Sciatic nerve (tissue), 2 donors: Measurements from ENCODE around the gene GOLGA8H. TPM values are rescaled to one million over a fixed set of nuclear protein-coding genes. Genes with fewer than 3 reads are reported as not detected.
"Not testable (repeated sequence)": the region's sequence is repeated elsewhere in the genome, so short reads cannot be mapped to it uniquely, and the experiment has no call there.

Source experiments
- ATAC-seq: fragments of 200-7000 bp; cut with Tn5 transposase; one replicate; pipeline ENCODE4 v1.9.1; 2020; ENCODE audit warnings: mild to moderate bottlenecking, moderate library complexity
- DNase-seq: peaks from one replicate; pipeline ENCODE4 v3.0.0-alpha.2; 2020; ENCODE audit warnings: low spot score
- intact Hi-C: fragments of 100-400 bp; cut with DNase I; formaldehyde crosslinking; loops from one replicate; pipeline ENCODE4 v1.14.2; 2022
- total RNA-seq: library from RNA; stranded (reverse); fragmentation: NEBNext Ultra II Directional; extraction: Animal tissue kit (Norgen Biotek cat#: 25700); gene quantifications from one replicate; pipeline ENCODE4 v1.2.1, GENCODE V29; 2021
- donor health status: DM: no; HTN: no; CAD: no.
- donor health status: DM: no; HTN: no; CAD: no.

GOLGA8H gene
- total RNA-seq, result 4.9 TPM

- ATAC-seq, intact Hi-C loops, DNase-seq: not testable (repeated sequence)
These were observed at the start of gene GOLGA8H for GRCh38 chr15:30603796-30604195. Gene GOLGA8H, plus strand, starts transcription at chr15:30604028. Its CDS starts 98 bp downstream, at chr15:30604126.

GRCh38 chr15:30566949-30567348, 36.9 kb upstream of the GOLGA8H start:
- ATAC-seq, DNase-seq, intact Hi-C loops: not testable (repeated sequence)

- DNase-seq, intact Hi-C loops: not testable (repeated sequence)
- peak; percentile 70 for ATAC-seq
These were observed 30.8 kb upstream of the GOLGA8H start for GRCh38 chr15:30573012-30573491.

GRCh38 chr15:30579394-30579970, 24.3 kb upstream of the GOLGA8H start:
- ATAC-seq, DNase-seq, intact Hi-C loops: not testable (repeated sequence)

GRCh38 chr15:30580716-30581115, 23.1 kb upstream of the GOLGA8H start:
- not testable (repeated sequence) for DNase-seq
- peak; percentile 80 for ATAC-seq

GRCh38 chr15:30598953-30599352, 4.9 kb upstream of the GOLGA8H start:
- DNase-seq, intact Hi-C loops, ATAC-seq: not testable (repeated sequence)

More at GRCh38 chr15:30580716-30581115, 23.1 kb upstream of the GOLGA8H start:
- intact Hi-C loops, result not testable (repeated sequence)

GRCh38 chr15:30612271-30612670, 8.4 kb downstream of the GOLGA8H start:
- intact Hi-C loops, DNase-seq, ATAC-seq: not testable (repeated sequence)

GRCh38 chr15:30621342-30621741, 17.5 kb downstream of the GOLGA8H start:
- not testable (repeated sequence) for ATAC-seq

GRCh38 chr15:30625436-30626193, 21.8 kb downstream of the GOLGA8H start, which contains the start of gene ARHGAP11B:
Gene ARHGAP11B, plus strand, starts transcription at chr15:30626128.
- ATAC-seq (peak; percentile 98), DNase-seq (peak; percentile 93)
- intact Hi-C loops, result not testable (repeated sequence)

More at GRCh38 chr15:30621342-30621741, 17.5 kb downstream of the GOLGA8H start:
- intact Hi-C loops, DNase-seq: not testable (repeated sequence)

- intact Hi-C loops, ATAC-seq, DNase-seq: not testable (repeated sequence)
These were observed 22.4 kb downstream of the GOLGA8H start for GRCh38 chr15:30626194-30626565.

GRCh38 chr15:30626632-30627031, 22.8 kb downstream of the GOLGA8H start:
- intact Hi-C loops, DNase-seq, ATAC-seq: not testable (repeated sequence)

- ATAC-seq (no peak), DNase-seq (no peak)
- intact Hi-C loops, result no loop called here
These were observed 46.4 kb downstream of the GOLGA8H start for GRCh38 chr15:30650012-30650929.

- DNase-seq, intact Hi-C loops: not testable (repeated sequence)
These were observed 57.3 kb downstream of the GOLGA8H start for GRCh38 chr15:30661154-30661553.

More at GRCh38 chr15:30661154-30661553, 57.3 kb downstream of the GOLGA8H start:
- not testable (repeated sequence) for ATAC-seq

Other genes with a start within 250 kb of the GOLGA8H start
- gene CHRFAM7A, start 210.5 kb upstream of the GOLGA8H start, total RNA-seq, result 4.7 TPM
- gene GOLGA8R, start 189.8 kb upstream of the GOLGA8H start, total RNA-seq, result 15.6 TPM
- gene GOLGA8Q, start 52.0 kb upstream of the GOLGA8H start, total RNA-seq, result 5.6 TPM